ENCODE data around the gene KRT33A.

Gene KRT33A

GRCh38 chr17:41340494-41340893 lies 10.1 kb downstream of the KRT33A start:
- DNase-seq (ENCODE audit: extremely low spot score): no peak
- ChIA-PET POLR2A (no interaction called here), CTCF (interaction anchor here (1.0 to 1.3 kb wide), 2 partner anchors 9 kb away, joined by 3 to 4 read pairs; no protein-coding TSS in a partner anchor)
- TF ChIP-seq, protein P1, sequence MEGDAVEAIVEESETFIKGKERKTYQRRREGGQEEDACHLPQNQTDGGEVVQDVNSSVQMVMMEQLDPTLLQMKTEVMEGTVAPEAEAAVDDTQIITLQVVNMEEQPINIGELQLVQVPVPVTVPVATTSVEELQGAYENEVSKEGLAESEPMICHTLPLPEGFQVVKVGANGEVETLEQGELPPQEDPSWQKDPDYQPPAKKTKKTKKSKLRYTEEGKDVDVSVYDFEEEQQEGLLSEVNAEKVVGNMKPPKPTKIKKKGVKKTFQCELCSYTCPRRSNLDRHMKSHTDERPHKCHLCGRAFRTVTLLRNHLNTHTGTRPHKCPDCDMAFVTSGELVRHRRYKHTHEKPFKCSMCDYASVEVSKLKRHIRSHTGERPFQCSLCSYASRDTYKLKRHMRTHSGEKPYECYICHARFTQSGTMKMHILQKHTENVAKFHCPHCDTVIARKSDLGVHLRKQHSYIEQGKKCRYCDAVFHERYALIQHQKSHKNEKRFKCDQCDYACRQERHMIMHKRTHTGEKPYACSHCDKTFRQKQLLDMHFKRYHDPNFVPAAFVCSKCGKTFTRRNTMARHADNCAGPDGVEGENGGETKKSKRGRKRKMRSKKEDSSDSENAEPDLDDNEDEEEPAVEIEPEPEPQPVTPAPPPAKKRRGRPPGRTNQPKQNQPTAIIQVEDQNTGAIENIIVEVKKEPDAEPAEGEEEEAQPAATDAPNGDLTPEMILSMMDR (IDR thresholded peaks at IDR 0.05; ENCODE audit: control extremely low read depth, extremely low read depth, low read depth, missing control alignments): no peak

DNA sequence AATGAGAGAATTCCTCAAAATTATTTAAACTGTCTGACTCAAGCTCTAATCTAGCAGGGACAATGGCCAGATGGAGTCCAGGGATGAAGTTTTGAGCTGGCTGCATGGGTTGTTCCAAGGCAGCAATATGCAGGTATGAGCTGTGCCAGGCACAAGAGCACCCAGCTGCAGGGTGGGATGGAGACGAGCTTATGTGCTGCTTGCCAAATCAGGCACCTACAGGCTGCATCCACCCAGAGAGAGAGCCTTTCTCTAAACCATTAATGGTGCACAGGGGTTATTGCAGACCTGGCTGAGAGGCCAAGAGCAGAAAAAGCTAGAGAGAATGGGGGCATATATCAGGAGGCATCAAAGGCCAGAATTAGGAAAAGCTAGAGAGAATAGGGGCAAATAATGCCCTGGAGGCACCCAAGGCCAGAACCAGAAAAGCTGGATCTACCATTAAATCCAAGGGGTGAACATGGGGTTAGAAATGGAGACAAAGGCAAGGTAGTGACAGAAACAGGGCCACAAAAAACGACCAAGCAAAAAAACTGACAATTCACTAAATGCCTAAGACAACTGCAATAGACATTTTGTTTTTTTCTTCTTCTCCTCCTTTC lies 11.0 kb downstream of the KRT33A start:
- POLR2A ChIA-PET: no interaction called here
- no peak for DNase-seq (ENCODE audit: extremely low spot score)
- TF ChIP-seq, protein P1 (IDR thresholded peaks at IDR 0.05; ENCODE audit: control extremely low read depth, extremely low read depth, low read depth, missing control alignments): no peak
- CTCF ChIA-PET: interaction anchor here (1.0 to 1.3 kb wide), 2 partner anchors 8 to 10 kb away, joined by 3 to 4 read pairs; no protein-coding TSS in a partner anchor

DNA sequence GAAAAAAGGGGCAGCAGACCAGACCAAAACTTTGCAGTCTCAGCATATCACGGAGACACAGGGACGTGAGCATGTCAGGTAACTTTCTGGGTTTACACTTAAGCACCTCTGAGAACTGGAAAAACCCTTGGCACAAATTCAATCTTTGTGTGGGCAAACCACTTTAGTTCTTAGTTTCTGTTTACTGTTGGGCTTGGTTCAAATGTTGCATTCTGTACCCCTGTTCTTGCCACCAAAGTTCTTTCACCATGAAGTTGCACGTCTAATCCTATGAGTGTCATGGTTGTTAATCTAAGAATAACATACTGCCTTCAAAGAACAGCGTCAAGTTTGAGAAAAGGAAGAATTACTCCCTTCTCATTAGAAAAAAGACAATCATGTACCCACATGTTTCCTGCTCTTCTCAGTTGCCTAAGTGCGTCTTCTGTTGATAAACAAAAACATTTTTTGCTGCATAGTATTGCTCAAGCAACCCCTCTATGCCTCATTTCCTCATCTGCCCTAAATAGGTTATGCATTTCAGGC lies 11.6 kb downstream of the KRT33A start:
- CTCF ChIA-PET: no interaction called here
- DNase-seq (ENCODE audit: extremely low spot score): no peak
- TF ChIP-seq, protein P1 (IDR thresholded peaks at IDR 0.05; ENCODE audit: control extremely low read depth, extremely low read depth, low read depth, missing control alignments): no peak
- POLR2A ChIA-PET: no interaction called here

GRCh38 chr17:41335747-41336146 lies 14.9 kb downstream of the KRT33A start:
- no peak for DNase-seq (ENCODE audit: extremely low spot score)
- TF ChIP-seq, protein P1 (IDR thresholded peaks at IDR 0.05; ENCODE audit: control extremely low read depth, extremely low read depth, low read depth, missing control alignments): no peak
- ChIA-PET CTCF (interaction anchor here (1.1 kb wide), 1 partner anchor 69 kb away, joined by 3 read pairs; no protein-coding TSS in a partner anchor), POLR2A (no interaction called here)

- TF ChIP-seq, protein P1 (IDR thresholded peaks at IDR 0.05; ENCODE audit: control extremely low read depth, extremely low read depth, low read depth, missing control alignments): no peak
- ChIA-PET POLR2A (no interaction called here), CTCF (interaction anchor here (0.7 kb wide), 1 partner anchor 75 kb away, joined by 3 read pairs; no protein-coding TSS in a partner anchor)
- no peak for DNase-seq (ENCODE audit: extremely low spot score)
Observed at GRCh38 chr17:41334385-41335305, 16.0 kb downstream of the KRT33A start.

- DNase-seq (ENCODE audit: extremely low spot score): no peak
- ChIA-PET CTCF (interaction anchor here (0.7 to 2.6 kb wide), 2 partner anchors 12 to 74 kb away, joined by 3 to 11 read pairs; no protein-coding TSS in a partner anchor), POLR2A (no interaction called here)
- TF ChIP-seq, protein P1 (IDR thresholded peaks at IDR 0.05; ENCODE audit: control extremely low read depth, extremely low read depth, low read depth, missing control alignments): no peak
Observed at GRCh38 chr17:41333836-41334235, 16.8 kb downstream of the KRT33A start.

Data from GM10248 (cell line).